HCT116 (cell line): ENCODE data around the gene ITM2B. TPM values are rescaled to one million over a fixed set of nuclear protein-coding genes. Genes with fewer than 3 reads are reported as not detected.

ENCODE experiments used
- ATAC-seq: fragments of 200-7000 bp; cut with Tn5 transposase; 2 replicates; pipeline ENCODE4 v1.9.1; 2020; ENCODE audit warnings: mild to moderate bottlenecking, moderate library complexity
- BruUV-seq: library from RNA; stranded (reverse); fragments of 400-500 nt; replicated peaks from 2 replicates; lab custom pipeline; 2021; lab: Mats Ljungman, UMichigan
- CTCF ChIA-PET: fragments of 300-600 bp; sonication (Branson Sonifier 250); formaldehyde crosslinking; loops from one replicate; lab custom pipeline; 2021; ENCODE audit warnings: antibody characterized with exemption; lab: Charles Lee
- POLR2A ChIA-PET: fragments of 300-600, 350-600 bp; sonication (Branson Sonifier 250); formaldehyde crosslinking; loops from one replicate; lab custom pipeline; 2021; ENCODE audit warnings: antibody characterized with exemption; lab: Charles Lee
- RAD21 ChIA-PET, 2 experiments: fragments of 300-600 bp; sonication (Branson Sonifier 250); formaldehyde crosslinking; loops; one replicate each; lab custom pipeline; 2023; ENCODE audit warnings: low total read pairs in 2 of 2; ENCODE audit not compliant: uncharacterized antibody in 2 of 2, unreplicated experiment in 2 of 2, low non-redundant PET in 1 of 2; lab: Charles Lee
- DNase-seq: peaks from one replicate; pipeline ENCODE4 v3.0.0-alpha.2; 2010; ENCODE audit warnings: low read depth, low spot score
- H2AFZ ChIP-seq: fragments of 200-600 bp; shearing (Covaris generic), sonication (generic); 2 replicates; pipeline ENCODE4 v1.6.1; 2017; ENCODE audit warnings: low read depth, mixed run types, mixed read lengths, antibody characterized with exemption, low read length; ENCODE audit not compliant: poor library complexity, severe bottlenecking
- H3K27ac ChIP-seq: 2 replicates; pipeline ENCODE4 v1.5.1; 2012; ENCODE audit warnings: low read depth, low read length
- H3K27me3 ChIP-seq: fragments of 200-600 bp; sonication (generic); 2 replicates; pipeline ENCODE4 v1.6.1; 2016; ENCODE audit warnings: mixed run types, low read length, mixed read lengths; ENCODE audit not compliant: insufficient read depth
- H3K36me3 ChIP-seq, 2 experiments: fragments of 200-500 bp in 1 of 2; fragments of 200-600 bp in 1 of 2; sonication (Bioruptor generic) in 1 of 2; sonication (generic) in 1 of 2; 2 replicates each; pipeline versions ENCODE4 v1.5.1 to v1.6.1; 2014 to 2016; ENCODE audit warnings: low read length in 2 of 2, inconsistent platforms in 1 of 2, mixed read lengths in 1 of 2, mixed run types in 1 of 2; ENCODE audit not compliant: insufficient read depth in 2 of 2, control insufficient read depth in 1 of 2
- H3K4me1 ChIP-seq, 2 experiments: fragments of 200-600 bp in 1 of 2; sonication (generic) in 1 of 2; 2 replicates each; pipeline versions ENCODE4 v1.5.1 to v1.6.1; 2012 to 2017; ENCODE audit warnings: low read length in 2 of 2, inconsistent platforms in 1 of 2, mild to moderate bottlenecking in 1 of 2, mixed read lengths in 1 of 2, mixed run types in 1 of 2, moderate library complexity in 1 of 2; ENCODE audit not compliant: insufficient read depth in 2 of 2, control insufficient read depth in 1 of 2
- H3K4me2 ChIP-seq: fragments of 200-600 bp; sonication (generic); 2 replicates; pipeline ENCODE4 v1.6.1; 2017; ENCODE audit warnings: mixed run types, low read length, mixed read lengths
- H3K4me3 ChIP-seq, 2 experiments: fragments of 200-600 bp in 1 of 2; sonication (generic) in 1 of 2; replicated peaks in 1 of 2; 2 replicates each; pipeline ENCODE4 v1.5.1; 2011 to 2016; ENCODE audit warnings: low read length in 2 of 2, control low read depth in 1 of 2, low read depth in 1 of 2, mild to moderate bottlenecking in 1 of 2, mixed read lengths in 1 of 2, mixed run types in 1 of 2
- H3K79me2 ChIP-seq: fragments of 200-600 bp; sonication (generic); 2 replicates; pipeline ENCODE4 v1.6.1; 2017; ENCODE audit warnings: mild to moderate bottlenecking, mixed run types, low read length, moderate library complexity, mixed read lengths; ENCODE audit not compliant: insufficient read depth
- H3K9ac ChIP-seq: fragments of 200-600 bp; sonication (generic); 2 replicates; pipeline ENCODE4 v1.6.1; 2016; ENCODE audit warnings: low read length, mixed read lengths
- H3K9me2 ChIP-seq: fragments of 200-600 bp; sonication (generic), shearing (Covaris generic); 2 replicates; pipeline ENCODE4 v1.6.1; 2017; ENCODE audit warnings: mixed run types, mild to moderate bottlenecking, moderate library complexity; ENCODE audit not compliant: insufficient read depth
- H3K9me3 ChIP-seq, 2 experiments: fragments of 200-500 bp in 1 of 2; fragments of 200-600 bp in 1 of 2; sonication (Bioruptor generic) in 1 of 2; sonication (generic) in 1 of 2; 2 replicates each; pipeline ENCODE4 v1.6.1; 2014 to 2017; ENCODE audit warnings: low read length in 2 of 2, mixed read lengths in 2 of 2, inconsistent platforms in 1 of 2, low read depth in 1 of 2, mild to moderate bottlenecking in 1 of 2, mixed run types in 1 of 2, moderate library complexity in 1 of 2; ENCODE audit not compliant: control insufficient read depth in 1 of 2, insufficient read depth in 1 of 2
- H4K20me1 ChIP-seq: fragments of 200-600 bp; sonication (generic), shearing (Covaris generic); 2 replicates; pipeline ENCODE4 v1.6.1; 2017; ENCODE audit warnings: mixed run types, mild to moderate bottlenecking, moderate library complexity; ENCODE audit not compliant: insufficient read depth
- CTCF ChIP-seq, 3 experiments: fragments of 200-600 bp in 1 of 3; sonication (generic) in 1 of 3; IDR thresholded peaks in 2 of 3; conservative IDR thresholded peaks in 1 of 3; 2 replicates each; pipeline ENCODE4 v1.5.1; 2012 to 2017; ENCODE audit warnings: low read depth in 2 of 3, low read length in 2 of 3, antibody characterized with exemption in 1 of 3, borderline replicate concordance in 1 of 3, control low read depth in 1 of 3, mild to moderate bottlenecking in 1 of 3, mixed read lengths in 1 of 3, mixed run types in 1 of 3, moderate library complexity in 1 of 3; ENCODE audit not compliant: insufficient read depth in 1 of 3
- ELF1 ChIP-seq: IDR thresholded peaks from 2 replicates; pipeline ENCODE4 v1.6.1; 2012; ENCODE audit warnings: low read depth, borderline replicate concordance
- EZH2phosphoT487 ChIP-seq: fragments of 200-600 bp; IDR thresholded peaks from 2 replicates; pipeline ENCODE4 v1.6.1; 2018; ENCODE audit warnings: antibody characterized with exemption, borderline replicate concordance
- JUND ChIP-seq: IDR thresholded peaks from 2 replicates; pipeline ENCODE4 v1.6.1; 2012
- POLR2A ChIP-seq: IDR thresholded peaks from 2 replicates; pipeline ENCODE4 v1.7.0; 2011; ENCODE audit warnings: borderline replicate concordance; ENCODE audit not compliant: insufficient read depth, insufficient read length; ENCODE audit errors: extremely low read depth
- RAD21 ChIP-seq: IDR thresholded peaks from 2 replicates; pipeline ENCODE4 v1.6.1; 2012; ENCODE audit warnings: low read depth, mild to moderate bottlenecking
- SP1 ChIP-seq: IDR thresholded peaks from 2 replicates; pipeline ENCODE4 v1.6.1; 2012; ENCODE audit warnings: low read depth
- SRF ChIP-seq: IDR thresholded peaks from 2 replicates; pipeline ENCODE4 v1.6.1; 2012; ENCODE audit warnings: low read depth
- YY1 ChIP-seq: IDR thresholded peaks from 2 replicates; pipeline ENCODE4 v1.6.1; 2011; ENCODE audit warnings: low read length, low read depth, moderate library complexity, mild to moderate bottlenecking; ENCODE audit not compliant: insufficient replicate concordance; ENCODE audit errors: extremely low read depth
- ZBTB33 ChIP-seq: IDR thresholded peaks from 2 replicates; pipeline ENCODE4 v1.6.1; 2011; ENCODE audit warnings: mild to moderate bottlenecking, low read length, moderate library complexity; ENCODE audit not compliant: insufficient replicate concordance; ENCODE audit errors: extremely low read depth
- intact Hi-C: fragments of 100-400 bp; cut with micrococcal nuclease; formaldehyde crosslinking; loops from 2 replicates; pipeline ENCODE4 v1.10.0; 2022
- total RNA-seq: library from RNA; stranded (reverse); gene quantifications from one replicate; pipeline ENCODE4 v1.2.1, GENCODE V29; 2021; ENCODE audit not compliant: unreplicated experiment
- TF ChIP-seq, protein P1 (sequence below): IDR thresholded peaks from 2 replicates; pipeline ENCODE4 v1.6.1; 2012

ITM2B gene
- total RNA-seq, 1 experiment from 2014 or later, result 124 TPM

- no peak for TF ChIP-seq YY1
- no peak for TF ChIP-seq SP1
- TF ChIP-seq SRF, result no peak
Measured at GRCh38 chr13:48220981-48221685, 11.9 kb upstream of the ITM2B start (continued).

DNA sequence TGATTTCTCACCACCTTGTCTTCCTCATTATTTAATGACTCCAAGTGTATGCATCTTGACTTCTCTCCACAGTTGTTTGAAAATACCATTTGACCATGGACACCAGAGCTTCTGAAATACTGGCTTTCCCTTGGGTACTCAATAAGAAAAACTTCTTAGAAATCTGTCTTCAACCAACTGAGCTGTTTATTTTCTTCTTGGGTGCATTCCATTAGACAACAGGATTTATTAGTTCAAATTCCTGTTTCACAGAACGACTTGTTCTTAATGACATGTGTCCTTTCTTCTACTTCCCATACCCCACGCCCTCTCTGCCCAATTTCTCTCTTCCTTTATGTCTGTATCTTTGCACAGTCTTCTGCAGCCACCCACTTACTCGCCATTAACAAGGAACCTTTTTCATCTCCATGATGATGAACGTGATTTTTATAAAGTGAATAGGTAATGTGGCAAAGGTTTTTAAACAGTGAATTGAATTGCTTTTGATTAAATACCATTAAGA is 11.3 kb upstream of the ITM2B start:
- CTCF ChIA-PET, result no interaction called here
- RAD21 ChIA-PET, result no interaction called here
- no TSS peak for BruUV-seq

More for the DNA sequence above, 11.3 kb upstream of the ITM2B start:
- Histone ChIP-seq H3K9ac (no peak overlapping the region), H3K4me1 (no peaks in the 10 kb centered on the region), H3K27ac (no peak overlapping the region), H3K79me2 (no peaks in the 10 kb centered on the region), H3K27me3 (no peaks in the 10 kb centered on the region), H4K20me1 (no peaks in the 10 kb centered on the region), H2AFZ (no peak overlapping the region), H3K9me2 (no peaks in the 10 kb centered on the region), H3K4me3 (no peak overlapping the region), H3K4me2 (no peak overlapping the region), H3K36me3 (no peaks in the 10 kb centered on the region), H3K9me3 (no peaks in the 10 kb centered on the region)
- TF ChIP-seq, protein P1, sequence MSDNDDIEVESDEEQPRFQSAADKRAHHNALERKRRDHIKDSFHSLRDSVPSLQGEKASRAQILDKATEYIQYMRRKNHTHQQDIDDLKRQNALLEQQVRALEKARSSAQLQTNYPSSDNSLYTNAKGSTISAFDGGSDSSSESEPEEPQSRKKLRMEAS, result no peak
- no peak for TF ChIP-seq CTCF (IDR thresholded peaks at IDR 0.05 in 2 of 3, conservative IDR thresholded peaks at IDR 0.05 in 1 of 3; ENCODE audit: borderline replicate concordance in 1 of 3, insufficient read depth in 1 of 3, low read depth in 2 of 3, low read length in 2 of 3)
- no peak for TF ChIP-seq POLR2A
- TF ChIP-seq RAD21, result no peak
- no peak for TF ChIP-seq JUND
- no peak for TF ChIP-seq EZH2phosphoT487
- TF ChIP-seq ZBTB33, result no peak
- no peak for TF ChIP-seq ELF1
- intact Hi-C loops, result no loop called here
- DNase-seq (no peak), ATAC-seq (no peak)
- POLR2A ChIA-PET, result no interaction called here
